Pons (tissue), 1 donor: ENCODE results near the gene PGBD1.

Experiments
- DNase-seq: peaks from one replicate; pipeline ENCODE4 v3.0.0-alpha.2; 2016; ENCODE audit warnings: low spot score

PGBD1 gene

GRCh38 chr6:28335040-28335563 lies 53.7 kb downstream of the PGBD1 start:
- peak; percentile 97 for DNase-seq

GRCh38 chr6:28335564-28336283 lies 54.4 kb downstream of the PGBD1 start, which contains the start of gene ZSCAN31:
Gene ZSCAN31 (minus strand): TSS chr6:28336148. CDS start chr6:28329683, 6,465 bp downstream.
- no peak for DNase-seq

- DNase-seq, result peak; percentile 73
Measured at GRCh38 chr6:28336284-28337120, 55.1 kb downstream of the PGBD1 start.

GRCh38 chr6:28337121-28337520 lies 55.7 kb downstream of the PGBD1 start:
- DNase-seq, result no peak

GRCh38 chr6:28340310-28341095 lies 59.1 kb downstream of the PGBD1 start:
- DNase-seq, result no peak

- DNase-seq, result no peak
Measured at GRCh38 chr6:28343898-28344677, 62.7 kb downstream of the PGBD1 start.

- DNase-seq, result no peak
Measured at GRCh38 chr6:28345201-28345600, 63.8 kb downstream of the PGBD1 start.

- no peak for DNase-seq
Measured at GRCh38 chr6:28347119-28347518, 65.7 kb downstream of the PGBD1 start.

- no peak for DNase-seq
Measured at GRCh38 chr6:28349344-28349891, 68.0 kb downstream of the PGBD1 start.

GRCh38 chr6:28349892-28350737 lies 68.7 kb downstream of the PGBD1 start, which contains the start of gene ZKSCAN3:
Gene ZKSCAN3 (plus strand): TSS chr6:28349947. CDS start chr6:28359587, 9,640 bp downstream.
- DNase-seq, result peak; percentile 89

- peak; percentile 5 for DNase-seq
Measured at GRCh38 chr6:28351087-28351486, 69.7 kb downstream of the PGBD1 start.

- DNase-seq, result no peak
Measured at GRCh38 chr6:28351493-28351925, 70.1 kb downstream of the PGBD1 start.
